IMR-90 (cell line): Measurements from ENCODE around the gene ITSN1. TPM values are rescaled to one million over a fixed set of nuclear protein-coding genes. Genes with fewer than 3 reads are reported as not detected.
"Not testable (repeated sequence)": the region's sequence is repeated elsewhere in the genome, so short reads cannot be mapped to it uniquely, and the experiment has no call there.

Experiments
- ATAC-seq: fragments of 200-7000 bp; cut with Tn5 transposase; 2 replicates; pipeline ENCODE4 v1.9.1; 2020; ENCODE audit warnings: low read depth, mild to moderate bottlenecking, moderate library complexity
- BruUV-seq: library from RNA; stranded (reverse); fragments of 400-500 nt; replicated peaks from 2 replicates; lab custom pipeline; 2021; lab: Mats Ljungman, UMichigan
- CTCF ChIA-PET: fragments of 300-600 bp; formaldehyde crosslinking; extraction: SDS; loops from one replicate; lab custom pipeline; 2021; ENCODE audit warnings: antibody characterized with exemption; lab: Yijun Ruan, JAX
- POLR2A ChIA-PET: fragments of 300-600 bp; sonication (Branson Sonifier 250); formaldehyde crosslinking; loops from one replicate; lab custom pipeline; 2022; ENCODE audit warnings: antibody characterized with exemption; ENCODE audit not compliant: unreplicated experiment; lab: Charles Lee
- DNase-seq: peaks from one replicate; pipeline ENCODE4 v3.0.0; 2013
- H2AFZ ChIP-seq: replicated peaks from 2 replicates; pipeline ENCODE3; 2013; ENCODE audit warnings: low read length, mild to moderate bottlenecking; ENCODE audit not compliant: poor library complexity
- H2AK5ac ChIP-seq: 2 replicates; pipeline ENCODE4 v1.6.1; 2013; ENCODE audit warnings: low read depth, low read length, inconsistent platforms
- H2AK9ac ChIP-seq: replicated peaks from 2 replicates; pipeline ENCODE3; 2013; ENCODE audit warnings: mild to moderate bottlenecking, low read depth, low read length, moderate library complexity; ENCODE audit not compliant: poor library complexity
- H2BK120ac ChIP-seq: 2 replicates; pipeline ENCODE4 v1.6.1; 2013; ENCODE audit warnings: low read depth, low read length, inconsistent platforms
- H2BK15ac ChIP-seq: 3 replicates; pipeline ENCODE4 v1.6.1; 2013; ENCODE audit warnings: low read depth, low read length, inconsistent platforms
- H2BK20ac ChIP-seq: 2 replicates; pipeline ENCODE4 v1.6.1; 2013; ENCODE audit warnings: low read depth, mild to moderate bottlenecking, inconsistent platforms, low read length, moderate library complexity
- H2BK5ac ChIP-seq: 2 replicates; pipeline ENCODE4 v1.6.1; 2013; ENCODE audit warnings: mild to moderate bottlenecking, low read depth, low read length, inconsistent platforms; ENCODE audit not compliant: poor library complexity, severe bottlenecking
- H3K14ac ChIP-seq: replicated peaks from 2 replicates; pipeline ENCODE4 v1.6.1; 2013; ENCODE audit warnings: low read depth, low read length, inconsistent platforms
- H3K18ac ChIP-seq: 2 replicates; pipeline ENCODE4 v1.6.1; 2013; ENCODE audit warnings: low read depth, low read length, control low read depth
- H3K23ac ChIP-seq: 2 replicates; pipeline ENCODE4 v1.6.1; 2013; ENCODE audit warnings: low read depth, low read length, inconsistent platforms
- H3K27ac ChIP-seq: 2 replicates; pipeline ENCODE4 v1.5.1; 2013; ENCODE audit warnings: mild to moderate bottlenecking, control low read depth, low read length; ENCODE audit not compliant: insufficient read depth
- H3K27me3 ChIP-seq: 2 replicates; pipeline ENCODE4 v1.6.1; 2013; ENCODE audit warnings: low read length; ENCODE audit not compliant: control insufficient read depth, insufficient read depth
- H3K36me3 ChIP-seq: 2 replicates; pipeline ENCODE4 v1.6.1; 2013; ENCODE audit warnings: low read length, mixed read lengths; ENCODE audit not compliant: control insufficient read depth, insufficient read depth
- H3K4ac ChIP-seq: 2 replicates; pipeline ENCODE4 v1.6.1; 2013; ENCODE audit warnings: low read depth, low read length, inconsistent platforms
- H3K4me1 ChIP-seq: 2 replicates; pipeline ENCODE4 v1.6.1; 2013; ENCODE audit warnings: low read length, mixed read lengths; ENCODE audit not compliant: control insufficient read depth, insufficient read depth
- H3K4me2 ChIP-seq: 2 replicates; pipeline ENCODE4 v1.6.1; 2013; ENCODE audit warnings: low read depth, mild to moderate bottlenecking, control low read depth, low read length, moderate library complexity
- H3K4me3 ChIP-seq: 2 replicates; pipeline ENCODE4 v1.5.1; 2013; ENCODE audit warnings: low read depth, mild to moderate bottlenecking, control low read depth, low read length, moderate library complexity; ENCODE audit not compliant: insufficient read depth
- H3K56ac ChIP-seq: 2 replicates; pipeline ENCODE4 v1.6.1; 2013; ENCODE audit warnings: low read length, inconsistent platforms; ENCODE audit not compliant: insufficient read depth; ENCODE audit errors: extremely low read depth
- H3K79me1 ChIP-seq, 2 experiments: 2 replicates each; pipeline ENCODE4 v1.6.1; 2013; ENCODE audit warnings: low read length in 2 of 2, inconsistent platforms in 1 of 2, low read depth in 1 of 2
- H3K9ac ChIP-seq: 2 replicates; pipeline ENCODE4 v1.6.1; 2013; ENCODE audit warnings: low read depth, low read length, control low read depth
- H3K9me1 ChIP-seq: 2 replicates; pipeline ENCODE4 v1.6.1; 2013; ENCODE audit warnings: low read length, inconsistent platforms; ENCODE audit not compliant: insufficient read depth
- H3K9me3 ChIP-seq: 2 replicates; pipeline ENCODE4 v1.6.1; 2013; ENCODE audit warnings: low read length; ENCODE audit not compliant: control insufficient read depth, insufficient read depth
- H4K20me1 ChIP-seq: 2 replicates; pipeline ENCODE4 v1.6.1; 2013; ENCODE audit warnings: low read length, inconsistent platforms; ENCODE audit not compliant: insufficient read depth
- H4K5ac ChIP-seq: 2 replicates; pipeline ENCODE4 v1.6.1; 2013; ENCODE audit warnings: mild to moderate bottlenecking, low read depth, low read length, control low read depth
- H4K8ac ChIP-seq, 2 experiments: 2 replicates each; pipeline ENCODE4 v1.6.1; 2013; ENCODE audit warnings: low read depth in 2 of 2, low read length in 2 of 2, control low read depth in 1 of 2, inconsistent platforms in 1 of 2
- H4K91ac ChIP-seq: 2 replicates; pipeline ENCODE4 v1.6.1; 2013; ENCODE audit warnings: low read depth, low read length, inconsistent platforms; ENCODE audit not compliant: insufficient read depth
- CEBPB ChIP-seq: IDR thresholded peaks from 2 replicates; pipeline ENCODE4 v1.6.1; 2012; ENCODE audit warnings: low read depth, low read length, improper control_type of control experiment
- CHD1 ChIP-seq: IDR thresholded peaks from 2 replicates; pipeline ENCODE4 v1.6.1; 2012; ENCODE audit warnings: low read depth, low read length, improper control_type of control experiment
- FOS ChIP-seq: fragments of 150-350 bp; IDR thresholded peaks from 2 replicates; pipeline ENCODE4 v1.6.1; 2016; ENCODE audit warnings: low read depth, low read length
- MAZ ChIP-seq: IDR thresholded peaks from 2 replicates; pipeline ENCODE4 v1.6.1; 2012; ENCODE audit warnings: low read depth, mild to moderate bottlenecking, low read length, improper control_type of control experiment, moderate library complexity, borderline replicate concordance
- MXI1 ChIP-seq: IDR thresholded peaks from 2 replicates; pipeline ENCODE4 v1.6.1; 2012; ENCODE audit warnings: low read depth, mild to moderate bottlenecking, low read length, moderate library complexity, borderline replicate concordance
- POLR2A ChIP-seq: IDR thresholded peaks from 2 replicates; pipeline ENCODE4 v1.6.1; 2012; ENCODE audit warnings: mild to moderate bottlenecking, low read depth, low read length
- RAD21 ChIP-seq: IDR thresholded peaks from 2 replicates; pipeline ENCODE4 v1.6.1; 2012; ENCODE audit warnings: low read length, improper control_type of control experiment
- RCOR1 ChIP-seq: IDR thresholded peaks from 2 replicates; pipeline ENCODE4 v1.6.1; 2012; ENCODE audit warnings: mild to moderate bottlenecking, low read length, improper control_type of control experiment; ENCODE audit not compliant: insufficient replicate concordance
- SMC3 ChIP-seq: fragments of 150-350 bp; IDR thresholded peaks from 2 replicates; pipeline ENCODE4 v1.6.1; 2016; ENCODE audit warnings: low read depth, mild to moderate bottlenecking, antibody characterized with exemption, low read length, moderate library complexity
- WGBS, 2 experiments: methylation state at CpG; one replicate each; pipeline versions ENCODE4 v1.1.5 to v1.1.7; 2013; ENCODE audit warnings: missing lambda C conversion rate in 2 of 2; ENCODE audit not compliant: insufficient read length in 1 of 2; ENCODE audit errors: extremely low coverage in 2 of 2; 5-methylcytosine and 5-hydroxymethylcytosine counted together
- dilution Hi-C: fragments of 300-500 bp; cut with HindIII; formaldehyde crosslinking; loops from one replicate; pipeline ENCODE4 v1.14.3; 2018; ENCODE audit warnings: low sequenced_read_pairs; ENCODE audit not compliant: unreplicated experiment
- in situ Hi-C: fragments of 300-500 bp; cut with MboI; formaldehyde crosslinking; loops from 3 replicates; pipeline ENCODE4 v1.14.3; 2019; ENCODE audit warnings: low sequenced_read_pairs, inconsistent platforms, mixed read lengths
- intact Hi-C: fragments of 100-400 bp; cut with micrococcal nuclease; formaldehyde crosslinking; loops from 2 replicates; pipeline ENCODE4 v1.10.0; 2022
- polyA plus RNA-seq, 3 experiments: library from polyadenylated mRNA; depleted of rRNA; stranded (reverse); fragments of >200 nt; gene quantifications; 2 replicates each; pipeline ENCODE4 v1.2.3, GENCODE V29; 2012; ENCODE audit warnings: low replicate concordance in 1 of 3
- total RNA-seq: library from RNA; depleted of rRNA; stranded (reverse); fragments of >200 nt; gene quantifications from 2 replicates; pipeline ENCODE4 v1.2.3, GENCODE V29; 2012

Gene ITSN1
- total and polyA plus RNA-seq, 2 of the 4 experiments (the other 2 are of a cell fraction) = 45.4 to 62.0 TPM

- H2BK120ac ChIP-seq = no peak overlapping the region
- DNase-seq = no peak
- H2BK15ac ChIP-seq = no peak overlapping the region
- H3K27ac ChIP-seq = no peak overlapping the region
- no peak overlapping the region for H3K4me2 ChIP-seq
- no peaks in the 10 kb centered on the region for H3K79me1 ChIP-seq
- no CpG with 5 or more reads among the region's 3 CpGs for WGBS, 2 experiments
- no peak overlapping the region for H3K14ac ChIP-seq
- ATAC-seq = no peak
- H2AK5ac ChIP-seq = no peak overlapping the region
- TF ChIP-seq CHD1 (no peak), MAZ (no peak), SMC3 (no peak), FOS (no peak), CEBPB (no peak), POLR2A (no peak), RAD21 (no peak), MXI1 (no peak), RCOR1 (no peak)
- H3K23ac ChIP-seq = no peak overlapping the region
- H3K18ac ChIP-seq = no peak overlapping the region
- in situ Hi-C loops (no loop called here), intact Hi-C loops (no loop called here), dilution Hi-C loops (no loop called here)
- ChIA-PET POLR2A (no interaction called here), CTCF (no interaction called here)
- H3K9ac ChIP-seq = no peak overlapping the region
- peaks cover 14% of the 10 kb centered on the region for H3K27me3 ChIP-seq
- H2AFZ ChIP-seq = no peak overlapping the region
- no peaks in the 10 kb centered on the region for H3K9me3 ChIP-seq
- H2AK9ac ChIP-seq = no peak overlapping the region
- H3K4me3 ChIP-seq = no peak overlapping the region
- no peaks in the 10 kb centered on the region for H3K4me1 ChIP-seq
- no peaks in the 10 kb centered on the region for H3K36me3 ChIP-seq
- no peak overlapping the region for H2BK5ac ChIP-seq
- no peaks in the 10 kb centered on the region for H4K20me1 ChIP-seq
- H3K56ac ChIP-seq = no peak overlapping the region
- no peak overlapping the region for H4K5ac ChIP-seq
- BruUV-seq = no TSS peak
- no peak overlapping the region for H2BK20ac ChIP-seq
- H3K4ac ChIP-seq = no peak overlapping the region
- H4K91ac ChIP-seq = no peak overlapping the region
- no peak overlapping the region for H4K8ac ChIP-seq
- H3K9me1 ChIP-seq = no peaks in the 10 kb centered on the region
Measured at GRCh38 chr21:33861125-33861524, 218.8 kb downstream of the ITSN1 start.

- H3K56ac ChIP-seq, POLR2A ChIA-PET, H4K5ac ChIP-seq, H3K79me1 ChIP-seq, H3K23ac ChIP-seq, H3K14ac ChIP-seq, H2BK120ac ChIP-seq, in situ Hi-C loops, H2AK5ac ChIP-seq, intact Hi-C loops, H4K20me1 ChIP-seq, H3K9me3 ChIP-seq, H2AK9ac ChIP-seq, CTCF ChIA-PET, H2AFZ ChIP-seq, H3K27ac ChIP-seq, H2BK5ac ChIP-seq, dilution Hi-C loops, H3K18ac ChIP-seq, H3K4me2 ChIP-seq, H3K36me3 ChIP-seq, H4K91ac ChIP-seq, DNase-seq, H3K9ac ChIP-seq, H3K9me1 ChIP-seq, H3K4me3 ChIP-seq, H4K8ac ChIP-seq, H3K4me1 ChIP-seq, ATAC-seq, H2BK20ac ChIP-seq, H3K4ac ChIP-seq, BruUV-seq, H2BK15ac ChIP-seq: not testable (repeated sequence)
- H3K27me3 ChIP-seq = peaks cover 11% of the 10 kb centered on the region
- WGBS, 2 experiments = no CpG with 5 or more reads among the region's 8 CpGs
Measured at GRCh38 chr21:33863191-33863590, 220.9 kb downstream of the ITSN1 start.
